ENCODE data around the gene RPN2. TPM values are rescaled to one million over a fixed set of nuclear protein-coding genes. Genes with fewer than 3 reads are reported as not detected.

The RPN2 gene
- total and polyA plus RNA-seq, 9 of the 15 experiments (the other 6 are each of a cell fraction or from before 2014, with no cell fraction given), result 168 to 548 (median 325) TPM

DNA sequence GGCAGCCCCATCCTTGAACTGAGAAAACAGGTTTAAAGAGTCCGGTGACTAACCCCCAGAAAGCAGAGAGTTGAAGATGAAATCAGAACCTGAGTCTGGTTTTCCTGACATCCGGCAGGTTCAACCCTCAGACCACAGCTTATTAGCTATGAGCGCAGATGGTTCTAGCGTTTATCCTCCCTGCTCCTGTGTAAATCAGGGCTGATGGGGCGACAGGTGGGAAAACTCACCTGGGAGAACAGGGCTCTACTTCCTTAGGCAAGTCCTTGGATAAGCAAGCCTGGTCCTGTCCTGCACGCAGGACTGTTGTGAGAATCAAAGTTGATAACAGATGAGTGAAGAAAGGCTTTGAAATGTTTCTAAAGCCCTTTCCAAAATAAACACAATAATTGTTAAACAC is 51.1 kb downstream of the RPN2 start:
- ATAC-seq (no peak), FAIRE-seq (no peak), DNase-seq (ENCODE audit: extremely low read depth in 1 of 4, low spot score in 3 of 4) (no peak)
- Histone ChIP-seq H3K27me3 (ENCODE audit: control insufficient read depth in 2 of 2, insufficient read depth in 2 of 2, low read length in 2 of 2) (no peaks in the 10 kb centered on the region), H3K4me3 (no peak overlapping the region), H3K4me1 (replicated peaks in 1 of 2; ENCODE audit: control insufficient read depth in 2 of 2, insufficient read depth in 2 of 2, low read length in 2 of 2) (no peaks in the 10 kb centered on the region), H2AFZ (ENCODE audit: low read depth, low read length) (no peak overlapping the region), H3K79me2 (ENCODE audit: control insufficient read depth, insufficient read depth, low read length) (no peaks in the 10 kb centered on the region), H4K20me1 (replicated peaks; ENCODE audit: control insufficient read depth, insufficient read depth, low read length) (no peaks in the 10 kb centered on the region; the same call in 1 of the 2 replicates), H3K9me1 (ENCODE audit: control insufficient read depth, insufficient read depth, low read length) (no peaks in the 10 kb centered on the region), H3K9me3 (replicated peaks; ENCODE audit: control insufficient read depth, insufficient read depth, low read depth, low read length) (no peaks in the 10 kb centered on the region), H3K4me2 (ENCODE audit: insufficient read depth, low read length) (no peak overlapping the region), H3K27ac (ENCODE audit: extremely low read depth, low read depth, low read length) (no peak overlapping the region), H3K36me3 (ENCODE audit: control insufficient read depth, insufficient read depth, low read length) (peaks cover 99% of the 10 kb centered on the region), H3K9ac (ENCODE audit: insufficient read depth in 1 of 2, low read depth in 2 of 2, low read length in 2 of 2) (no peak overlapping the region)
- WGBS (ENCODE audit: insufficient coverage, low coverage, missing lambda C conversion rate), result 95% methylated on average over 6 of the region's 6 CpGs
- no TSS peak for BruUV-seq (replicated peaks)
- intact Hi-C loops (cut with micrococcal nuclease), result no loop called here
- ChIA-PET POLR2A (no interaction called here), CTCF (ENCODE audit: low intra/inter-chr PET ratio) (no interaction called here)
- TF ChIP-seq HIVEP1 (CRISPR knock-in tag; IDR thresholded peaks at IDR 0.05), result no peak
- TF ChIP-seq XRCC4 (IDR thresholded peaks at IDR 0.05; ENCODE audit: extremely low read depth, insufficient read depth, insufficient read length), result no peak
- TF ChIP-seq CHD1 (IDR thresholded peaks at IDR 0.05; ENCODE audit: low read length), result no peak
- TF ChIP-seq ZNF324 (CRISPR knock-in tag; IDR thresholded peaks at IDR 0.05), result no peak
- no peak for TF ChIP-seq ETS2 (tag; IDR thresholded peaks at IDR 0.05; ENCODE audit: borderline replicate concordance, poor library complexity, severe bottlenecking)
- TF ChIP-seq, protein P1, sequence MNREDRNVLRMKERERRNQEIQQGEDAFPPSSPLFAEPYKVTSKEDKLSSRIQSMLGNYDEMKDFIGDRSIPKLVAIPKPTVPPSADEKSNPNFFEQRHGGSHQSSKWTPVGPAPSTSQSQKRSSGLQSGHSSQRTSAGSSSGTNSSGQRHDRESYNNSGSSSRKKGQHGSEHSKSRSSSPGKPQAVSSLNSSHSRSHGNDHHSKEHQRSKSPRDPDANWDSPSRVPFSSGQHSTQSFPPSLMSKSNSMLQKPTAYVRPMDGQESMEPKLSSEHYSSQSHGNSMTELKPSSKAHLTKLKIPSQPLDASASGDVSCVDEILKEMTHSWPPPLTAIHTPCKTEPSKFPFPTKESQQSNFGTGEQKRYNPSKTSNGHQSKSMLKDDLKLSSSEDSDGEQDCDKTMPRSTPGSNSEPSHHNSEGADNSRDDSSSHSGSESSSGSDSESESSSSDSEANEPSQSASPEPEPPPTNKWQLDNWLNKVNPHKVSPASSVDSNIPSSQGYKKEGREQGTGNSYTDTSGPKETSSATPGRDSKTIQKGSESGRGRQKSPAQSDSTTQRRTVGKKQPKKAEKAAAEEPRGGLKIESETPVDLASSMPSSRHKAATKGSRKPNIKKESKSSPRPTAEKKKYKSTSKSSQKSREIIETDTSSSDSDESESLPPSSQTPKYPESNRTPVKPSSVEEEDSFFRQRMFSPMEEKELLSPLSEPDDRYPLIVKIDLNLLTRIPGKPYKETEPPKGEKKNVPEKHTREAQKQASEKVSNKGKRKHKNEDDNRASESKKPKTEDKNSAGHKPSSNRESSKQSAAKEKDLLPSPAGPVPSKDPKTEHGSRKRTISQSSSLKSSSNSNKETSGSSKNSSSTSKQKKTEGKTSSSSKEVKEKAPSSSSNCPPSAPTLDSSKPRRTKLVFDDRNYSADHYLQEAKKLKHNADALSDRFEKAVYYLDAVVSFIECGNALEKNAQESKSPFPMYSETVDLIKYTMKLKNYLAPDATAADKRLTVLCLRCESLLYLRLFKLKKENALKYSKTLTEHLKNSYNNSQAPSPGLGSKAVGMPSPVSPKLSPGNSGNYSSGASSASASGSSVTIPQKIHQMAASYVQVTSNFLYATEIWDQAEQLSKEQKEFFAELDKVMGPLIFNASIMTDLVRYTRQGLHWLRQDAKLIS (CRISPR knock-in tag; IDR thresholded peaks at IDR 0.05), result no peak
- TF ChIP-seq, protein P2, sequence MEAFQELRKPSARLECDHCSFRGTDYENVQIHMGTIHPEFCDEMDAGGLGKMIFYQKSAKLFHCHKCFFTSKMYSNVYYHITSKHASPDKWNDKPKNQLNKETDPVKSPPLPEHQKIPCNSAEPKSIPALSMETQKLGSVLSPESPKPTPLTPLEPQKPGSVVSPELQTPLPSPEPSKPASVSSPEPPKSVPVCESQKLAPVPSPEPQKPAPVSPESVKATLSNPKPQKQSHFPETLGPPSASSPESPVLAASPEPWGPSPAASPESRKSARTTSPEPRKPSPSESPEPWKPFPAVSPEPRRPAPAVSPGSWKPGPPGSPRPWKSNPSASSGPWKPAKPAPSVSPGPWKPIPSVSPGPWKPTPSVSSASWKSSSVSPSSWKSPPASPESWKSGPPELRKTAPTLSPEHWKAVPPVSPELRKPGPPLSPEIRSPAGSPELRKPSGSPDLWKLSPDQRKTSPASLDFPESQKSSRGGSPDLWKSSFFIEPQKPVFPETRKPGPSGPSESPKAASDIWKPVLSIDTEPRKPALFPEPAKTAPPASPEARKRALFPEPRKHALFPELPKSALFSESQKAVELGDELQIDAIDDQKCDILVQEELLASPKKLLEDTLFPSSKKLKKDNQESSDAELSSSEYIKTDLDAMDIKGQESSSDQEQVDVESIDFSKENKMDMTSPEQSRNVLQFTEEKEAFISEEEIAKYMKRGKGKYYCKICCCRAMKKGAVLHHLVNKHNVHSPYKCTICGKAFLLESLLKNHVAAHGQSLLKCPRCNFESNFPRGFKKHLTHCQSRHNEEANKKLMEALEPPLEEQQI (IDR thresholded peaks at IDR 0.05), result no peak
- in situ Hi-C loops (cut with MboI), result no loop called here
